Uterus (tissue), 4 donors: ENCODE measurements around the gene PPP3R1. TPM values are rescaled to one million over a fixed set of nuclear protein-coding genes. Genes with fewer than 3 reads are reported as not detected.
A peak's percentile ranks its signal among the peaks of the same experiment; 100 is the strongest.

Experiments
- DNase-seq, 2 donors: peaks; one replicate each; pipeline ENCODE4 v3.0.0-alpha.2; 2019 to 2020
- H3K27ac ChIP-seq, 2 donors: fragments of 200-600 bp; sonication (generic); 1 replicate in 1 of 2; 2 replicates in 1 of 2; pipeline ENCODE4 v1.5.1; 2016 to 2018
- H3K27me3 ChIP-seq, 2 donors: fragments of 200-600 bp; sonication (generic); one replicate each; pipeline ENCODE4 v1.5.1; 2018 to 2019; ENCODE audit warnings: control low read depth in 1 of 2
- H3K36me3 ChIP-seq, 2 donors: fragments of 200-600 bp; sonication (generic); one replicate each; pipeline ENCODE4 v1.5.1; 2019; ENCODE audit warnings: control low read depth in 1 of 2
- H3K4me1 ChIP-seq, 2 donors: fragments of 200-600 bp; sonication (generic); one replicate each; pipeline ENCODE4 v1.5.1; 2018 to 2019; ENCODE audit warnings: control low read depth in 1 of 2
- H3K4me3 ChIP-seq, 2 donors: fragments of 200-600 bp; sonication (generic); 1 replicate in 1 of 2; 2 replicates in 1 of 2; pipeline ENCODE4 v1.5.1; 2018 to 2019; ENCODE audit warnings: mild to moderate bottlenecking in 1 of 2
- H3K9me3 ChIP-seq, 2 donors: fragments of 200-600 bp; sonication (generic); one replicate each; pipeline ENCODE4 v1.5.1; 2019; ENCODE audit warnings: control low read depth in 1 of 2
- CTCF ChIP-seq, 4 experiments: fragments of 200-600 bp in 2 of 4; fragments of 450-650 bp in 2 of 4; sonication (generic) in 2 of 4; IDR thresholded peaks; one replicate each; pipeline ENCODE4 v1.5.1; 2016 to 2019; ENCODE audit warnings: antibody characterized with exemption in 4 of 4, mild to moderate bottlenecking in 2 of 4, moderate library complexity in 1 of 4
- POLR2A ChIP-seq, 2 donors: fragments of 450-650 bp; IDR thresholded peaks; one replicate each; pipeline ENCODE4 v1.6.1; 2016; ENCODE audit warnings: antibody characterized with exemption in 2 of 2, mild to moderate bottlenecking in 1 of 2, moderate library complexity in 1 of 2
- intact Hi-C: fragments of 100-400 bp; cut with DNase I; formaldehyde crosslinking; loops from one replicate; pipeline ENCODE4 v1.15.1; 2023; ENCODE audit warnings: low total_unique reads
- total RNA-seq, 4 donors: library from RNA; depleted of rRNA in 3 of 4; stranded (reverse); fragments of >200 nt in 3 of 4; gene quantifications; one replicate each; pipeline versions ENCODE4 v1.1.0 to v1.2.4, GENCODE V29; 2014 to 2023
- donor health status: DM: yes; HTN: yes; CAD: no.

Gene PPP3R1
- 10 to 100 TPM in 3 of 4 donors, 1 to 10 TPM in 1; 9.7 to 67.9 (median 56.0) TPM for total RNA-seq

GRCh38 chr2:68252400-68253218, at the start of gene PPP3R1:
Gene PPP3R1, minus strand, starts transcription at chr2:68252532. Its CDS starts 405 bp downstream, at chr2:68252127.
- TF ChIP-seq CTCF (IDR thresholded peaks at IDR 0.05) (peak in 1 of 4 experiments; percentile 16), POLR2A (IDR thresholded peaks at IDR 0.05) (peak; percentile 81 to 84)
- Histone ChIP-seq H3K4me3 (peak within 1 kb of the TSS; percentile 88 to 91), H3K36me3 (no peaks in the 10 kb centered on the region), H3K9me3 (no peaks in the 10 kb centered on the region), H3K4me1 (peaks cover 5 to 6% of the 10 kb centered on the region in 2 donors), H3K27ac (peak within 1 kb of the TSS; percentile 93 to 98), H3K27me3 (no peaks in the 10 kb centered on the region)
- DNase-seq = peak; percentile 94 to 96
- intact Hi-C loops = no loop called here

- TF ChIP-seq CTCF (IDR thresholded peaks at IDR 0.05) (no peak), POLR2A (IDR thresholded peaks at IDR 0.05) (no peak)
- no peak for DNase-seq
- Histone ChIP-seq H3K27me3 (no peaks in the 10 kb centered on the region), H3K9me3 (no peaks in the 10 kb centered on the region), H3K4me1 (no peaks in the 10 kb centered on the region), H3K4me3 (no peak overlapping the region), H3K27ac (no peak overlapping the region), H3K36me3 (no peaks in the 10 kb centered on the region)
- intact Hi-C loops = no loop called here
Observed at GRCh38 chr2:68295516-68295915, 43.2 kb upstream of the PPP3R1 start.

GRCh38 chr2:68294913-68295312, 42.6 kb upstream of the PPP3R1 start:
- Histone ChIP-seq H3K27ac (no peak overlapping the region), H3K4me3 (no peak overlapping the region), H3K9me3 (no peaks in the 10 kb centered on the region), H3K4me1 (no peaks in the 10 kb centered on the region), H3K36me3 (no peaks in the 10 kb centered on the region), H3K27me3 (no peaks in the 10 kb centered on the region)
- intact Hi-C loops = no loop called here
- no peak for DNase-seq
- TF ChIP-seq POLR2A (IDR thresholded peaks at IDR 0.05) (no peak), CTCF (IDR thresholded peaks at IDR 0.05) (no peak)

GRCh38 chr2:68294187-68294586, 41.9 kb upstream of the PPP3R1 start:
- no peaks in the 10 kb centered on the region for H3K4me1 ChIP-seq
- no peak overlapping the region for H3K27ac ChIP-seq
- H3K4me3 ChIP-seq = no peak overlapping the region
- DNase-seq = no peak
- intact Hi-C loops = no loop called here
- TF ChIP-seq CTCF (IDR thresholded peaks at IDR 0.05) = no peak
- no peak for TF ChIP-seq POLR2A (IDR thresholded peaks at IDR 0.05)
- no peaks in the 10 kb centered on the region for H3K9me3 ChIP-seq
- H3K27me3 ChIP-seq = no peaks in the 10 kb centered on the region
- no peaks in the 10 kb centered on the region for H3K36me3 ChIP-seq

GRCh38 chr2:68293755-68294154, 41.4 kb upstream of the PPP3R1 start:
- H3K4me3 ChIP-seq = no peak overlapping the region
- H3K27ac ChIP-seq = no peak overlapping the region
- DNase-seq = no peak
- intact Hi-C loops = no loop called here
- no peaks in the 10 kb centered on the region for H3K36me3 ChIP-seq
- peaks cover 0 to under 1% of the 10 kb centered on the region in 2 donors for H3K4me1 ChIP-seq
- no peaks in the 10 kb centered on the region for H3K27me3 ChIP-seq
- TF ChIP-seq POLR2A (IDR thresholded peaks at IDR 0.05) (no peak), CTCF (IDR thresholded peaks at IDR 0.05) (no peak)
- no peaks in the 10 kb centered on the region for H3K9me3 ChIP-seq
